Measurements from ENCODE around the gene FAM210A.

DNA sequence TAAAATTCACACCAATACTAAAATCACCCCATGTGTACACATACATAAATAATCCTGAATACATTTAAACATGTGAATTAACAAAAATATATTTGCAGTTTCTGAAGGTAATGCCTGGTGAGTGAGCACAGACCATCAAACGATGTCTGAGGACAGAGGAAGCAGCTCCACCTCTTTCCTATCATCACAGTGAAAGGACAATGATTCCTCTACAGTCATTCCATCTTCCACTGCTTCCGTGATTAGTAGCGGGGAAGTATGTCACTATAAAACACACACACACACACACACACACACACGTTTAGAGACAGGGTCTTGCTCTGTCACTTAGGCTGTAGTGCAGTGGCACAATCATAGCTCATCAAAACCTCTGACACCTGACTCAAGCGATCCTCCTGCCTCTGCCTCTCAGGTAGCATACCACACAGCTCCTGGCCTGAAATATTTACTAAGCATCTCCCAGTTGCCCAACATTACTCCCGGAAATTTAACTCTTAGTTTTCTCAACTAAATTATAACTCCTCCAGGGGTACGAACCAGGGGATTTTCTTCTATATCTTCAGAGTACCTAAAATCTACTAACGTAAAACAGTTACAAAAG lies 12.8 kb downstream of the FAM210A start:
- TF ChIP-seq POLR2AphosphoS5 (IDR thresholded peaks at IDR 0.05), result no peak
- TF ChIP-seq, protein P1, sequence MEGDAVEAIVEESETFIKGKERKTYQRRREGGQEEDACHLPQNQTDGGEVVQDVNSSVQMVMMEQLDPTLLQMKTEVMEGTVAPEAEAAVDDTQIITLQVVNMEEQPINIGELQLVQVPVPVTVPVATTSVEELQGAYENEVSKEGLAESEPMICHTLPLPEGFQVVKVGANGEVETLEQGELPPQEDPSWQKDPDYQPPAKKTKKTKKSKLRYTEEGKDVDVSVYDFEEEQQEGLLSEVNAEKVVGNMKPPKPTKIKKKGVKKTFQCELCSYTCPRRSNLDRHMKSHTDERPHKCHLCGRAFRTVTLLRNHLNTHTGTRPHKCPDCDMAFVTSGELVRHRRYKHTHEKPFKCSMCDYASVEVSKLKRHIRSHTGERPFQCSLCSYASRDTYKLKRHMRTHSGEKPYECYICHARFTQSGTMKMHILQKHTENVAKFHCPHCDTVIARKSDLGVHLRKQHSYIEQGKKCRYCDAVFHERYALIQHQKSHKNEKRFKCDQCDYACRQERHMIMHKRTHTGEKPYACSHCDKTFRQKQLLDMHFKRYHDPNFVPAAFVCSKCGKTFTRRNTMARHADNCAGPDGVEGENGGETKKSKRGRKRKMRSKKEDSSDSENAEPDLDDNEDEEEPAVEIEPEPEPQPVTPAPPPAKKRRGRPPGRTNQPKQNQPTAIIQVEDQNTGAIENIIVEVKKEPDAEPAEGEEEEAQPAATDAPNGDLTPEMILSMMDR (IDR thresholded peaks at IDR 0.05), result no peak
- no peak for TF ChIP-seq EP300 (IDR thresholded peaks at IDR 0.05)
